Trophoblast cell (in vitro differentiated cells and primary cell): ENCODE data around the gene CTXN1.

ENCODE experiments used
- DNase-seq, 2 donors: peaks; one replicate each; pipeline ENCODE4 v3.0.0-alpha.2; 2016
- H2AFZ ChIP-seq: 2 replicates; pipeline ENCODE4 v1.6.1; 2013; ENCODE audit warnings: low read length, moderate library complexity, mild to moderate bottlenecking; ENCODE audit not compliant: insufficient read depth, poor library complexity
- H2AK5ac ChIP-seq: 2 replicates; pipeline ENCODE4 v1.6.1; 2013; ENCODE audit warnings: mild to moderate bottlenecking, low read length
- H2BK120ac ChIP-seq: 2 replicates; pipeline ENCODE4 v1.6.1; 2013; ENCODE audit warnings: low read length, mild to moderate bottlenecking, moderate library complexity; ENCODE audit not compliant: insufficient read depth, poor library complexity
- H2BK12ac ChIP-seq: 2 replicates; pipeline ENCODE4 v1.6.1; 2013; ENCODE audit warnings: mild to moderate bottlenecking, low read length, moderate library complexity
- H2BK5ac ChIP-seq: 2 replicates; pipeline ENCODE4 v1.6.1; 2013; ENCODE audit warnings: low read length, low read depth, moderate library complexity, mild to moderate bottlenecking; ENCODE audit not compliant: poor library complexity
- H3K14ac ChIP-seq: 2 replicates; pipeline ENCODE4 v1.6.1; 2013; ENCODE audit warnings: mild to moderate bottlenecking, low read length
- H3K18ac ChIP-seq: 2 replicates; pipeline ENCODE4 v1.6.1; 2013; ENCODE audit warnings: mild to moderate bottlenecking, low read length
- H3K23ac ChIP-seq: 2 replicates; pipeline ENCODE4 v1.6.1; 2013; ENCODE audit warnings: low read length
- H3K27ac ChIP-seq: 2 replicates; pipeline ENCODE4 v1.5.1; 2013; ENCODE audit warnings: low read depth, mild to moderate bottlenecking, inconsistent platforms, low read length, moderate library complexity
- H3K27me3 ChIP-seq: 2 replicates; pipeline ENCODE4 v1.6.1; 2013; ENCODE audit warnings: inconsistent platforms, mild to moderate bottlenecking, low read length, moderate library complexity; ENCODE audit not compliant: insufficient read depth
- H3K36me3 ChIP-seq, 2 experiments: 1 replicate in 1 of 2; 2 replicates in 1 of 2; pipeline ENCODE4 v1.6.1; 2013; ENCODE audit warnings: low read length in 2 of 2, mild to moderate bottlenecking in 2 of 2, moderate library complexity in 1 of 2; ENCODE audit not compliant: insufficient read depth in 2 of 2, control insufficient read depth in 1 of 2
- H3K4ac ChIP-seq: 2 replicates; pipeline ENCODE4 v1.6.1; 2013; ENCODE audit warnings: low read depth, mild to moderate bottlenecking, low read length, moderate library complexity
- H3K4me1 ChIP-seq, 2 experiments: 1 replicate in 1 of 2; 2 replicates in 1 of 2; pipeline ENCODE4 v1.6.1; 2013; ENCODE audit warnings: low read length in 2 of 2, mild to moderate bottlenecking in 2 of 2, moderate library complexity in 1 of 2; ENCODE audit not compliant: insufficient read depth in 2 of 2, control insufficient read depth in 1 of 2
- H3K4me2 ChIP-seq: 2 replicates; pipeline ENCODE4 v1.6.1; 2013; ENCODE audit warnings: inconsistent platforms, mild to moderate bottlenecking, low read length, moderate library complexity
- H3K4me3 ChIP-seq: 2 replicates; pipeline ENCODE4 v1.5.1; 2013; ENCODE audit warnings: mild to moderate bottlenecking, low read depth, low read length, inconsistent platforms
- H3K79me1 ChIP-seq: one replicate; pipeline ENCODE4 v1.6.1; 2013; ENCODE audit warnings: low read length
- H3K79me2 ChIP-seq: 2 replicates; pipeline ENCODE4 v1.6.1; 2013; ENCODE audit warnings: low read length, mild to moderate bottlenecking; ENCODE audit not compliant: control insufficient read depth, insufficient read depth, poor library complexity
- H3K9ac ChIP-seq: 2 replicates; pipeline ENCODE4 v1.6.1; 2013; ENCODE audit warnings: mild to moderate bottlenecking, low read length
- H3K9me3 ChIP-seq: 2 replicates; pipeline ENCODE4 v1.6.1; 2013; ENCODE audit warnings: low read depth, mild to moderate bottlenecking, control low read depth, inconsistent platforms, low read length; ENCODE audit not compliant: insufficient read depth
- H4K12ac ChIP-seq: 2 replicates; pipeline ENCODE4 v1.6.1; 2013; ENCODE audit warnings: low read depth, mild to moderate bottlenecking, low read length, moderate library complexity
- H4K8ac ChIP-seq: 2 replicates; pipeline ENCODE4 v1.6.1; 2013; ENCODE audit warnings: low read depth, mild to moderate bottlenecking, low read length, moderate library complexity
- H4K91ac ChIP-seq: one replicate; pipeline ENCODE4 v1.6.1; 2013; ENCODE audit warnings: low read depth, mild to moderate bottlenecking, low read length, moderate library complexity
- WGBS: extraction: QIAGEN DNeasy Blood & Tissue Kit; methylation state at CpG from one replicate; pipeline ENCODE4 v1.1.7; 2013; ENCODE audit warnings: missing lambda C conversion rate; ENCODE audit not compliant: insufficient read length, insufficient coverage; ENCODE audit errors: extremely low coverage; 5-methylcytosine and 5-hydroxymethylcytosine counted together

CTXN1 gene

GRCh38 chr19:7881910-7882309 is 44.0 kb downstream of the CTXN1 start:
- H3K9ac ChIP-seq: no peak overlapping the region
- WGBS: no CpG with 5 or more reads among the region's 3 CpGs
- H2BK120ac ChIP-seq: no peak overlapping the region
- no peak overlapping the region for H4K12ac ChIP-seq
- no peak overlapping the region for H3K4ac ChIP-seq
- H3K36me3 ChIP-seq: no peaks in the 10 kb centered on the region
- no peak overlapping the region for H3K23ac ChIP-seq
- no peaks in the 10 kb centered on the region for H3K9me3 ChIP-seq
- DNase-seq: no peak
- H3K4me3 ChIP-seq: no peak overlapping the region
- H2BK5ac ChIP-seq: no peak overlapping the region
- no peak overlapping the region for H4K91ac ChIP-seq
- H4K8ac ChIP-seq: no peak overlapping the region
- H3K4me1 ChIP-seq: no peaks in the 10 kb centered on the region
- no peak overlapping the region for H3K14ac ChIP-seq
- H3K4me2 ChIP-seq: no peak overlapping the region
- no peaks in the 10 kb centered on the region for H3K79me2 ChIP-seq
- H2BK12ac ChIP-seq: no peak overlapping the region
- H3K79me1 ChIP-seq: no peaks in the 10 kb centered on the region
- H3K27me3 ChIP-seq: no peaks in the 10 kb centered on the region
- no peak overlapping the region for H3K27ac ChIP-seq
- no peak overlapping the region for H2AFZ ChIP-seq
- no peak overlapping the region for H2AK5ac ChIP-seq
- H3K18ac ChIP-seq: no peak overlapping the region

GRCh38 chr19:7879836-7880235 is 46.1 kb downstream of the CTXN1 start:
- no peak overlapping the region for H4K12ac ChIP-seq
- no peak overlapping the region for H3K18ac ChIP-seq
- H2AFZ ChIP-seq: no peak overlapping the region
- no CpG with 5 or more reads among the region's 19 CpGs for whole genome bisulfite sequencing
- no peak overlapping the region for H3K9ac ChIP-seq
- H3K27ac ChIP-seq: no peak overlapping the region
- H3K9me3 ChIP-seq: no peaks in the 10 kb centered on the region
- H4K8ac ChIP-seq: no peak overlapping the region
- no peak overlapping the region for H2BK12ac ChIP-seq
- H2BK5ac ChIP-seq: no peak overlapping the region
- H3K27me3 ChIP-seq: peaks cover 2% of the 10 kb centered on the region
- H3K4me2 ChIP-seq: no peak overlapping the region
- no peak overlapping the region for H4K91ac ChIP-seq
- H3K14ac ChIP-seq: no peak overlapping the region
- no peak overlapping the region for H2BK120ac ChIP-seq
- no peak overlapping the region for H2AK5ac ChIP-seq
- H3K23ac ChIP-seq: no peak overlapping the region
- DNase-seq: no peak
- H3K4ac ChIP-seq: no peak overlapping the region
- no peaks in the 10 kb centered on the region for H3K4me1 ChIP-seq
- no peaks in the 10 kb centered on the region for H3K79me1 ChIP-seq
- H3K79me2 ChIP-seq: no peaks in the 10 kb centered on the region
- H3K36me3 ChIP-seq: no peaks in the 10 kb centered on the region
- H3K4me3 ChIP-seq: no peak overlapping the region

- no peak overlapping the region for H3K18ac ChIP-seq
- H3K9ac ChIP-seq: no peak overlapping the region
- no peak overlapping the region for H3K4ac ChIP-seq
- no peak overlapping the region for H3K23ac ChIP-seq
- H3K79me1 ChIP-seq: no peaks in the 10 kb centered on the region
- peaks cover 0 to 4% of the 10 kb centered on the region in 2 experiments for H3K4me1 ChIP-seq
- H4K8ac ChIP-seq: no peak overlapping the region
- H2BK12ac ChIP-seq: no peak overlapping the region
- no peak overlapping the region for H3K27ac ChIP-seq
- no CpG with 5 or more reads among the region's 18 CpGs for WGBS
- no peak overlapping the region for H3K4me2 ChIP-seq
- H2BK120ac ChIP-seq: no peak overlapping the region
- no peaks in the 10 kb centered on the region for H3K9me3 ChIP-seq
- H3K79me2 ChIP-seq: no peaks in the 10 kb centered on the region
- H2AFZ ChIP-seq: no peak overlapping the region
- H3K14ac ChIP-seq: no peak overlapping the region
- H2BK5ac ChIP-seq: no peak overlapping the region
- no peaks in the 10 kb centered on the region for H3K36me3 ChIP-seq
- DNase-seq: no peak
- H4K12ac ChIP-seq: no peak overlapping the region
- H2AK5ac ChIP-seq: peak overlapping the region; percentile 24
- peaks cover 7% of the 10 kb centered on the region for H3K27me3 ChIP-seq
- no peak overlapping the region for H4K91ac ChIP-seq
- no peak overlapping the region for H3K4me3 ChIP-seq
These were observed 46.7 kb downstream of the CTXN1 start for GRCh38 chr19:7879111-7879807.

GRCh38 chr19:7877249-7877836 is 48.6 kb downstream of the CTXN1 start:
- Histone ChIP-seq H3K79me2 (no peaks in the 10 kb centered on the region), H3K14ac (no peak overlapping the region), H3K4ac (no peak overlapping the region), H3K27ac (no peak overlapping the region), H3K23ac (no peak overlapping the region), H3K9ac (no peak overlapping the region), H4K91ac (no peak overlapping the region), H2BK5ac (no peak overlapping the region), H4K12ac (no peak overlapping the region), H2BK120ac (no peak overlapping the region), H2AK5ac (no peak overlapping the region), H3K9me3 (no peaks in the 10 kb centered on the region), H3K36me3 (no peaks in the 10 kb centered on the region), H2AFZ (no peak overlapping the region), H3K18ac (no peak overlapping the region), H3K4me2 (no peak overlapping the region), H3K4me1 (peaks cover 0 to 7% of the 10 kb centered on the region in 2 experiments), H4K8ac (no peak overlapping the region), H3K79me1 (no peaks in the 10 kb centered on the region), H2BK12ac (no peak overlapping the region), H3K4me3 (no peak overlapping the region), H3K27me3 (peaks cover 19% of the 10 kb centered on the region)
- WGBS: no CpG with 5 or more reads among the region's 6 CpGs
- no peak for DNase-seq
